ENCODE data around the gene GALNS. TPM values are rescaled to one million over a fixed set of nuclear protein-coding genes. Genes with fewer than 3 reads are reported as not detected.

GALNS gene
- total RNA-seq, 1 experiment from 2014 or later: 29.5 TPM

GRCh38 chr16:88804173-88804551 is 52.6 kb downstream of the GALNS start:
- CTCF ChIA-PET: interaction anchor here (2.0 to 2.5 kb wide), 2 partner anchors 10 to 67 kb away, joined by 7 to 20 read pairs; no protein-coding TSS in a partner anchor
- Mint-ChIP-seq H3K4me1 (no peaks in the 10 kb centered on the region), H3K36me3 (peaks cover 31% of the 10 kb centered on the region), H3K27me3 (ENCODE audit: low read depth) (no peaks in the 10 kb centered on the region), H3K9me3 (no peaks in the 10 kb centered on the region), H3K4me3 (peak overlapping the region; percentile 70), H3K27ac (no peak overlapping the region)
- TF ChIP-seq ZNF138 (CRISPR knock-in tag; conservative IDR thresholded peaks at IDR 0.05) (no peak), GABPB1 (CRISPR knock-in tag; IDR thresholded peaks at IDR 0.05) (no peak), E2F4 (CRISPR knock-in tag; IDR thresholded peaks at IDR 0.05; ENCODE audit: borderline replicate concordance, low read depth) (no peak), ZNF532 (CRISPR knock-in tag; IDR thresholded peaks at IDR 0.05; ENCODE audit: borderline replicate concordance) (no peak), ZMAT4 (CRISPR knock-in tag; IDR thresholded peaks at IDR 0.05) (no peak), TP53 (CRISPR knock-in tag; IDR thresholded peaks at IDR 0.05) (no peak), JUN (CRISPR knock-in tag; IDR thresholded peaks at IDR 0.05) (no peak), ZNF232 (CRISPR knock-in tag; IDR thresholded peaks at IDR 0.05) (no peak), FOXP1 (CRISPR knock-in tag; IDR thresholded peaks at IDR 0.05; ENCODE audit: borderline replicate concordance) (no peak), PRDM15 (CRISPR knock-in tag; IDR thresholded peaks at IDR 0.05) (no peak), PRRX2 (CRISPR knock-in tag; IDR thresholded peaks at IDR 0.05) (no peak), EMX1 (CRISPR knock-in tag; IDR thresholded peaks at IDR 0.05) (no peak), NFATC4 (CRISPR knock-in tag; IDR thresholded peaks at IDR 0.05) (no peak)
- DNase-seq (ENCODE audit: low spot score) (no peak), ATAC-seq (no peak; the same call in 1 of the 2 replicates)
- POLR2A ChIA-PET: interaction anchor here (1.5 kb wide), 1 partner anchor 8 kb away, joined by 6 read pairs; the partner anchor contains the start of gene APRT

GRCh38 chr16:88803264-88803987 is 53.3 kb downstream of the GALNS start, which contains the start of gene CDT1:
Gene CDT1, plus strand, starts transcription at chr16:88803789. Its CDS starts 43 bp downstream, at chr16:88803832.
- POLR2A ChIA-PET: interaction anchor here (0.6 to 1.6 kb wide), 4 partner anchors 9 to 277 kb away, joined by 3 to 7 read pairs (median 5); partner anchors contain the start of gene APRT
- Mint-ChIP-seq H3K27me3 (ENCODE audit: low read depth) (no peaks in the 10 kb centered on the region), H3K27ac (no peak within 1 kb of the TSS; the same call in 1 of the 2 replicates), H3K4me3 (peak within 1 kb of the TSS; percentile 77), H3K4me1 (no peaks in the 10 kb centered on the region), H3K9me3 (no peaks in the 10 kb centered on the region), H3K36me3 (peaks cover 24% of the 10 kb centered on the region; the same call in 1 of the 2 replicates)
- CTCF ChIA-PET: interaction anchor here (0.7 to 2.5 kb wide), 6 partner anchors 10 to 364 kb away, joined by 3 to 20 read pairs (median 6); no protein-coding TSS in a partner anchor
- ATAC-seq (peak; percentile 8), DNase-seq (ENCODE audit: low spot score) (peak; percentile 77)
- TF ChIP-seq ZNF263 (CRISPR knock-in tag; IDR thresholded peaks at IDR 0.05; ENCODE audit: low read depth) (no peak), E2F4 (CRISPR knock-in tag; IDR thresholded peaks at IDR 0.05; ENCODE audit: borderline replicate concordance, low read depth) (peak; percentile 92), AR (CRISPR knock-in tag; IDR thresholded peaks at IDR 0.05) (no peak), NR1H2 (CRISPR knock-in tag; IDR thresholded peaks at IDR 0.05) (no peak), ATF3 (CRISPR knock-in tag; conservative IDR thresholded peaks at IDR 0.05) (no peak), NR2C2 (CRISPR knock-in tag; IDR thresholded peaks at IDR 0.05) (no peak)
